CD14-positive monocyte (primary cell): Measurements from ENCODE around the gene ZMYND19. TPM values are rescaled to one million over a fixed set of nuclear protein-coding genes. Genes with fewer than 3 reads are reported as not detected.

ENCODE experiments used
- DNase-seq, 3 donors: peaks; one replicate each; pipeline ENCODE4 v3.0.0-alpha.2; 2011 to 2022
- H2AFZ ChIP-seq: 2 replicates; pipeline ENCODE4 v1.6.0; 2012; ENCODE audit warnings: mild to moderate bottlenecking, low read depth, low read length, inconsistent platforms; ENCODE audit not compliant: insufficient read depth, poor library complexity, severe bottlenecking
- H3K27ac ChIP-seq, 2 donors: 1 replicate in 1 of 2; 2 replicates in 1 of 2; pipeline ENCODE4 v1.5.1; 2012 to 2013; ENCODE audit warnings: low read length in 2 of 2, control low read depth in 1 of 2, inconsistent platforms in 1 of 2, low read depth in 1 of 2, mild to moderate bottlenecking in 1 of 2
- H3K27me3 ChIP-seq, 2 donors: one replicate each; pipeline versions ENCODE4 v1.6.0 to v1.6.1; 2011 to 2013; ENCODE audit warnings: low read length in 2 of 2; ENCODE audit not compliant: control insufficient read depth in 2 of 2, insufficient read depth in 2 of 2
- H3K36me3 ChIP-seq, 2 donors: replicated peaks in 1 of 2; 1 replicate in 1 of 2; 2 replicates in 1 of 2; pipeline versions ENCODE4 v1.5.1 to v1.6.1; 2012 to 2013; ENCODE audit warnings: low read length in 2 of 2, control low read depth in 1 of 2, inconsistent platforms in 1 of 2, mild to moderate bottlenecking in 1 of 2; ENCODE audit not compliant: insufficient read depth in 2 of 2, control insufficient read depth in 1 of 2
- H3K4me1 ChIP-seq, 2 donors: 1 replicate in 1 of 2; 2 replicates in 1 of 2; pipeline versions ENCODE4 v1.5.1 to v1.6.1; 2012 to 2013; ENCODE audit warnings: low read length in 2 of 2, control low read depth in 1 of 2, inconsistent platforms in 1 of 2, mild to moderate bottlenecking in 1 of 2, moderate library complexity in 1 of 2; ENCODE audit not compliant: insufficient read depth in 2 of 2, control insufficient read depth in 1 of 2
- H3K4me2 ChIP-seq: replicated peaks from 2 replicates; pipeline ENCODE3; 2012; ENCODE audit warnings: low read length, moderate library complexity, mild to moderate bottlenecking; ENCODE audit not compliant: poor library complexity, severe bottlenecking; ENCODE audit errors: extremely low read depth
- H3K4me3 ChIP-seq, 3 experiments: fragments of 200-600 bp in 1 of 3; sonication (generic) in 1 of 3; replicated peaks in 1 of 3; 1 replicate in 2 of 3; 2 replicates in 1 of 3; pipeline ENCODE4 v1.5.1; 2011 to 2013; ENCODE audit warnings: low read length in 3 of 3, mild to moderate bottlenecking in 3 of 3, control low read depth in 2 of 3, low read depth in 2 of 3, inconsistent platforms in 1 of 3, moderate library complexity in 1 of 3
- H3K79me2 ChIP-seq: 2 replicates; pipeline ENCODE4 v1.6.0; 2012; ENCODE audit warnings: mild to moderate bottlenecking, control low read depth, inconsistent platforms, low read length, moderate library complexity; ENCODE audit not compliant: insufficient read depth
- H3K9ac ChIP-seq: 2 replicates; pipeline ENCODE4 v1.6.0; 2017; ENCODE audit warnings: low read length, mild to moderate bottlenecking; ENCODE audit not compliant: insufficient read depth, poor library complexity, severe bottlenecking
- H3K9me3 ChIP-seq, 2 donors: replicated peaks in 1 of 2; 1 replicate in 1 of 2; 2 replicates in 1 of 2; pipeline versions ENCODE4 v1.5.1 to v1.6.1; 2012 to 2013; ENCODE audit warnings: low read length in 2 of 2, control low read depth in 1 of 2; ENCODE audit not compliant: control insufficient read depth in 1 of 2, insufficient read depth in 1 of 2
- H4K20me1 ChIP-seq: 2 replicates; pipeline ENCODE4 v1.6.0; 2012; ENCODE audit warnings: mild to moderate bottlenecking, low read length, control low read depth, moderate library complexity; ENCODE audit not compliant: insufficient read depth
- H3K27ac Mint-ChIP-seq, 7 donors: one replicate each; pipeline ENCODE4 v1.8.0; 2020; ENCODE audit warnings: mild to moderate bottlenecking in 7 of 7, mixed read lengths in 7 of 7, moderate library complexity in 6 of 7, inconsistent platforms in 2 of 7
- H3K27me3 Mint-ChIP-seq, 3 donors: one replicate each; pipeline ENCODE4 v1.8.0; 2021 to 2022; ENCODE audit warnings: low read depth in 3 of 3, mild to moderate bottlenecking in 3 of 3, mixed read lengths in 3 of 3, moderate library complexity in 3 of 3, inconsistent platforms in 1 of 3
- H3K36me3 Mint-ChIP-seq, 2 donors: one replicate each; pipeline ENCODE4 v1.8.0; 2020; ENCODE audit warnings: mixed read lengths in 2 of 2, inconsistent platforms in 1 of 2, mild to moderate bottlenecking in 1 of 2
- H3K4me1 Mint-ChIP-seq: one replicate; pipeline ENCODE4 v1.8.0; 2020; ENCODE audit warnings: mild to moderate bottlenecking, mixed read lengths
- H3K4me3 Mint-ChIP-seq, 2 donors: one replicate each; pipeline ENCODE4 v1.8.0; 2020; ENCODE audit warnings: mild to moderate bottlenecking in 2 of 2, mixed read lengths in 2 of 2, moderate library complexity in 1 of 2
- H3K9me3 Mint-ChIP-seq, 7 donors: one replicate each; pipeline ENCODE4 v1.8.0; 2020 to 2022; ENCODE audit warnings: mixed read lengths in 7 of 7, mild to moderate bottlenecking in 6 of 7, moderate library complexity in 6 of 7, inconsistent platforms in 2 of 7
- CTCF ChIP-seq: fragments of 200-600 bp; IDR thresholded peaks from one replicate; pipeline ENCODE4 v1.8.0; 2022; ENCODE audit warnings: antibody characterized with exemption, mild to moderate bottlenecking
- WGBS: methylation state at CpG from one replicate; pipeline ENCODE4 v1.1.5; 2013; ENCODE audit warnings: missing lambda C conversion rate; ENCODE audit not compliant: insufficient coverage; 5-methylcytosine and 5-hydroxymethylcytosine counted together
- intact Hi-C, 2 donors: fragments of 100-400 bp; cut with micrococcal nuclease; formaldehyde crosslinking; loops; one replicate each; pipeline versions ENCODE4 v1.15.0 to v1.15.1; 2023
- polyA plus RNA-seq, 3 donors: library from polyadenylated mRNA; depleted of rRNA in 1 of 3; unstranded in 2 of 3; stranded (reverse) in 1 of 3; fragments of 300-500 nt in 2 of 3; fragments of >200 nt in 1 of 3; fragmentation: Illumina TruSeq in 2 of 3; gene quantifications; 1 replicate in 2 of 3; 2 replicates in 1 of 3; pipeline ENCODE4 v1.2.3, GENCODE V29; 2012 to 2021

The ZMYND19 gene
- polyA plus RNA-seq, 3 donors: 1.9 to 12.4 (median 4.5) TPM

DNA sequence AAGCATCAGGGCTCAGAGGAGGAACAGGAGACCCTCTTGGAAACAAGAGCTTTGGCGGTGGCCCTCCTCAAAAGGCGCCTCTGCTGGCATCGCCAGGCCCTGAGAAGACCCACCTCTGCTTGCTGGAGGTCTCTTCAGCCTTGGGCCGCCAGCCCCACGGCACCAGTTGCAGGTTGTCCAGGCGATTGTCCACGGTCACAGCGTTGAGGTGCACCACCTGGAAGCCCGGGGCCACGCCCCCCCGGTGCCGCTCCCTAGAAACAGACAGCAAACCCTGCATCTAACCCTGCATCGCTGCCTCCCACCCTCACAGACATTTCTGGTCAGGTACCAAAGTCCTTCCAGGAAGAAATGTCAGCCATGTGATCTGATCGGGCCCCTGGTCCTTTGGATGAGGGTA, 3.5 kb downstream of the ZMYND19 start:
- H3K4me3 Mint-ChIP-seq: no peak overlapping the region
- intact Hi-C loops: no loop called here
- peaks cover 17 to 22% of the 10 kb centered on the region in 2 donors for H3K4me1 ChIP-seq
- TF ChIP-seq CTCF: no peak
- peaks cover 13% of the 10 kb centered on the region for H3K79me2 ChIP-seq
- DNase-seq: no peak
- H3K9me3 ChIP-seq: no peaks in the 10 kb centered on the region
- no peak overlapping the region for H3K4me3 ChIP-seq
- no peak overlapping the region for H3K27ac ChIP-seq
- H3K36me3 ChIP-seq: peaks cover 30 to 50% of the 10 kb centered on the region in 2 donors
- H3K9ac ChIP-seq: no peak overlapping the region
- H3K36me3 Mint-ChIP-seq: peaks cover 47 to 57% of the 10 kb centered on the region in 2 donors
- H3K9me3 Mint-ChIP-seq: peaks cover 0 to 2% (median 0%) of the 10 kb centered on the region in 7 donors
- peaks cover 12% of the 10 kb centered on the region for H3K4me1 Mint-ChIP-seq
- no peak overlapping the region for H3K4me2 ChIP-seq
- H2AFZ ChIP-seq: no peak overlapping the region
- no peak overlapping the region for H3K27ac Mint-ChIP-seq
- H3K27me3 ChIP-seq: no peaks in the 10 kb centered on the region
- peaks cover 0 to 3% (median 0%) of the 10 kb centered on the region in 3 donors for H3K27me3 Mint-ChIP-seq
- WGBS: 97% methylated on average over 13 of the region's 14 CpGs
- H4K20me1 ChIP-seq: peaks cover 8% of the 10 kb centered on the region

- Histone ChIP-seq H3K4me1 (peaks cover 5 to 6% of the 10 kb centered on the region in 2 donors), H2AFZ (no peak overlapping the region), H3K79me2 (peaks cover 4% of the 10 kb centered on the region), H3K27ac (no peak overlapping the region), H3K36me3 (peaks cover 30 to 50% of the 10 kb centered on the region in 2 donors), H3K4me2 (no peak overlapping the region), H3K4me3 (no peak overlapping the region), H3K9me3 (no peaks in the 10 kb centered on the region), H3K9ac (no peak overlapping the region), H4K20me1 (peaks cover 1% of the 10 kb centered on the region), H3K27me3 (no peaks in the 10 kb centered on the region)
- intact Hi-C loops: no loop called here
- Mint-ChIP-seq H3K36me3 (peaks cover 50 to 61% of the 10 kb centered on the region in 2 donors), H3K27me3 (peaks cover 0 to 2% (median 2%) of the 10 kb centered on the region in 3 donors), H3K27ac (no peak overlapping the region), H3K4me3 (no peak overlapping the region), H3K9me3 (no peaks in the 10 kb centered on the region), H3K4me1 (peaks cover 5% of the 10 kb centered on the region)
- no peak for DNase-seq
- TF ChIP-seq CTCF: no peak
- 89% methylated on average over 6 of the region's 8 CpGs for WGBS
These were observed 6.4 kb downstream of the ZMYND19 start for GRCh38 chr9:137583957-137584356.
